A549 (cell line): ENCODE results near the gene CNBD2.

Experiments
- CEBPB ChIP-seq, 2 experiments: fragments of >200 bp in 1 of 2; sonication (Bioruptor Twin) in 1 of 2; formaldehyde crosslinking in 1 of 2; IDR thresholded peaks; 2 replicates each; pipeline ENCODE4 v1.6.1; 2012 to 2016
- CTCF ChIP-seq: fragments of >200 bp; sonication (Bioruptor Twin); formaldehyde crosslinking; IDR thresholded peaks from 3 replicates; pipeline ENCODE4 v1.5.1; 2016
- E2F6 ChIP-seq: IDR thresholded peaks from 2 replicates; pipeline ENCODE4 v1.6.1; 2012; ENCODE audit warnings: low read depth, borderline replicate concordance
- EP300 ChIP-seq, 2 experiments: fragments of >200 bp; sonication (Bioruptor Twin); formaldehyde crosslinking; IDR thresholded peaks; 2 replicates in 1 of 2; 3 replicates in 1 of 2; pipeline ENCODE4 v1.6.1; 2016 to 2017
- POLR2A ChIP-seq: IDR thresholded peaks from 2 replicates; pipeline ENCODE4 v1.6.1; 2012; ENCODE audit warnings: mild to moderate bottlenecking, low read length
- POLR2AphosphoS2 ChIP-seq: conservative IDR thresholded peaks from 2 replicates; pipeline ENCODE4 v1.6.1; 2012; ENCODE audit warnings: low read length, improper control_type of control experiment, inconsistent platforms
- RCOR1 ChIP-seq: fragments of 150-350 bp; IDR thresholded peaks from 2 replicates; pipeline ENCODE4 v1.6.1; 2014; ENCODE audit warnings: antibody characterized with exemption, low read length, low read depth

- no peak for TF ChIP-seq POLR2AphosphoS2
- TF ChIP-seq CTCF = no peak
- no peak for TF ChIP-seq EP300 (IDR thresholded peaks at IDR 0.05)
- no peak for TF ChIP-seq RCOR1
- no peak for TF ChIP-seq POLR2A
- no peak for TF ChIP-seq E2F6
- no peak for TF ChIP-seq CEBPB (IDR thresholded peaks at IDR 0.05)
These were observed 106.6 kb downstream of the CNBD2 start for GRCh38 chr20:36074983-36075382.
